ENCODE measurements around the gene ATP1A3.
"Not testable (repeated sequence)": the region's sequence is repeated elsewhere in the genome, so short reads cannot be mapped to it uniquely, and the experiment has no call there.

Gene ATP1A3

GRCh38 chr19:41993612-41994483, at the start of gene ATP1A3:
ATP1A3 (minus strand) TSS chr19:41994230; CDS start chr19:41994076, 154 bp downstream.
- peak; percentile 48 for DNase-seq

DNA sequence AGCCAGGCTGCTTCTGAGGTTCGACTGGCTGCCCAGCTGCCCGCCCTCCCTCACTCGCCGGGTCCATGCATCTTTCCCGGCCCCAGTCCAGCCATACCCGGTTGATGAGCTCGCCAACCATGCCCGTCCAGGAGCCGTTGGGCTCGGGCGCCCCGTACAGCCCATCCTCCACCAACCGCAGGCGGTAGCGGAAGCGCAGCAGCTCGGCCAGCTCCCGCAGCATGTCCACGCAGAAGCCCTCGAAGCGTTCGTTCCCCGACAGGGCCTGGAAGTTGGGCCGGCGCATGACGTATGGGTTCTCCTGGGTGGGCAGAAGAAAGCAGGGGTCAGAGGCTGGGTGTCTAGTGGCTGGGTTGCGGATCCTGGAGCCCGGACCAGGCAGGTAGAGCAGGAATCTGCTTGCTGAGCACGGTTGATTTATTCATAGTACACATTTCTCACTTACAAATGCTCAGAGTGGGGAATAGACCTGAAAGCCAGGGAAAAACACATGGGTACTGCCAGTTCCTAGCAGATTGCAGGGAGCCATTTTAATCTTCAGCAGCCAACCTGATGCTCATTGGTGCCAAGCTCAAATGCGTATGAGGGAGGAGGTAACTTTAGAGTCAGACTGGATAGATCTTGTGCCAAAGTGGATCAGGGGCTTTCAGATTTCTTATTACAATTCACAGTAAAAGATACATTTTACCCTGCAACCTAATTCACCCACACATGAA, 48.6 kb upstream of the ATP1A3 start:
- no peak for DNase-seq

- DNase-seq = not testable (repeated sequence)
Observed at GRCh38 chr19:42040491-42040890, 46.5 kb upstream of the ATP1A3 start.

- no peak for DNase-seq
Observed at GRCh38 chr19:42040031-42040430, 46.0 kb upstream of the ATP1A3 start.

- no peak for DNase-seq
Observed at GRCh38 chr19:42038666-42039065, 44.6 kb upstream of the ATP1A3 start.

GRCh38 chr19:42037649-42038048, 43.6 kb upstream of the ATP1A3 start:
- no peak for DNase-seq

DNA sequence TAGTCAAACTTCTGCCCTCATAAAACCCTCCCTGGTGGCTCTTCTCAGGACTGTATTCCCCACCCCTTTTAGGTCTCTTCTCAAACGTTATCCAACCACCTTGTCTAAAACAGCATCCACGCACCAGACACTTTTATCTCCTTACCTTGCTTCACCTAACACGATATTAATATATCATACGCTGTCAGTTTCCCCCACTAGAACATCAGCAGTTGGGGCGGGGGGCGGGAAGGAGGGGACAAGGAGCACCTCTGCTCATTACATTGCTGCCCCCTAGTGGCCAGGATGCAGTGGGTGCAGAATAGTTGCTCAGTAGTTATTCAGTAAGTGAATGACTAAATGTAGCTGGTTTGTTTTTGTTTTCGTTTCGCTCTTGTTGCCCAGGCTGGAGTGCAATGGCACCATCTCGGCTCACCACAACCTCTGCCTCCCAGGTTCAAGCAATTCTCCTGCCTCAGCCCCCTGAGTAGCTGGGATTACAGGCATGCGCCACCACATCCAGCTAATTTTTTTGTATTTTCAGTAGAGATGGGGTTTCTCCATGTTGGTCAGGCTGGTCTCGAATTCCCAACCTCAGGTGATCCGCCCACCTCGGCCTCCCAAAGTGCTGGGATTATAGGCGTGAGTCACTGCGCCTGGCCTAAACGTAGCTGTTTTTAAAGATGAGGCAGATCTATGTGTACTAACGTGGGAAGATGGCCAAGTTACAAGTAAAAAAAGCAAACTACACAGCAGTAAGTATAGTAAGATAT, 40.8 kb upstream of the ATP1A3 start:
- DNase-seq = peak; percentile 24

GRCh38 chr19:42033413-42033812, 39.4 kb upstream of the ATP1A3 start:
- no peak for DNase-seq

- no peak for DNase-seq
Observed at GRCh38 chr19:42032431-42032830, 38.4 kb upstream of the ATP1A3 start.

DNA sequence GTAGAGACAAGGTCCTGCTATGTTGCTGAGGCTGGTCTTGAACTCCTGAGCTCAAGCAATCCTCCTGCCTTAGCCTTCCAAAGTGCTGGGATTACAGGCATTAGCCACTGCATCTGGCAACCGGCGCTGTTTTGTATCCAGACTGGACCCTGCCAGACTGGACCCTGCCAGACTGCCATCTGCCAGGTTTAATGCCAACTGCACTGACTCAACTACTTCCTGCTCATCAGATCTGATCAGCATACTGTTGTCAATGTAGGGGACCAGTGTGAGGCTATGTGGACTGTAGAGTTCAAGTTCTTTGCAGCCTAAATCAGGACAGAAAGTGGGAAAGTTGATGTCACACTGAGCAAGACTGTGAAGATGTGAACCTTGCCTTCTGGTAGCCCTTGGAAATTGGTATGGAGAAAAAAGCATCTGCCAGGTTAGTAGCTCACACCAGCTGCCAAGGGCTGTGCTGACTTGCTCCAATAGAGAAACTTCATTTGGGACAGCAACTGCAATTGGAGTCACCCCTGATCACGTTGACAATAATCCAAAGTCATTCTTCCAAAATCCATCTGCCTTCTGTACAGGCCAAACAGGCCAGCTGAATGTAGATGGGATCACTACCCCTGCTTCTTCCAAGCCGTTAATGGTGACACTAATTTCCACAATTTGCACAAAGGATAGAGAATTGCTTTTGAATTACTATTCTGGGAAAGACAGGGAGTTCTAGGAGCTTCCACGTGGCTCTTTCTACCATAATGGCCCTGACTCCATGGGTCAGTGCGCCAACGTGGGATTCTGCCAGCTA, 36.8 kb upstream of the ATP1A3 start:
- no peak for DNase-seq

- DNase-seq = no peak
Observed at GRCh38 chr19:42028304-42029216, 34.5 kb upstream of the ATP1A3 start.

- DNase-seq = no peak
Observed at GRCh38 chr19:42024622-42025111, 30.6 kb upstream of the ATP1A3 start.

GRCh38 chr19:42023943-42024260, 29.9 kb upstream of the ATP1A3 start:
- no peak for DNase-seq

GRCh38 chr19:42023121-42023942, 29.3 kb upstream of the ATP1A3 start:
- no peak for DNase-seq

GRCh38 chr19:42022616-42023015, 28.6 kb upstream of the ATP1A3 start:
- DNase-seq = no peak

DNA sequence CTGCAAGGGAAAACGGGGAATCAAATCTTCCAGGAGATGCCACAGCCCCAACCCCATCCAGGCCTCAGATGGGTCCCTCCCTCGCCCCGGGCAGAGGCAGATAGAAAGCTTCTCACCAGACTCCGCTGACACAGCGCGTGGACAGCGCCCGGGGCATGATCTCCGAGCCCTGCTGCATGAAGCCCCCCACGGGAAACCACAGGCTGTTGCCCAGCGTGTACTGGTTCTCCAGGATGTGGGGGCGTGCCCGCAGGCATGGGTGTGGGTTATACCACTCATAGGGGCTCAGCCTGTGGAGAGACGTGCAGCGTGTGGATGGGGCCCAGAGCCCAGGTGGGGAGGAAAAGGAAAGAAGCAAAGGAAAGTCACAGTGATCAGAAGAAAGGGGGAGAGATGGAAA, 27.2 kb upstream of the ATP1A3 start:
- no peak for DNase-seq

GRCh38 chr19:42018503-42019193, 24.6 kb upstream of the ATP1A3 start:
- no peak for DNase-seq

DNA sequence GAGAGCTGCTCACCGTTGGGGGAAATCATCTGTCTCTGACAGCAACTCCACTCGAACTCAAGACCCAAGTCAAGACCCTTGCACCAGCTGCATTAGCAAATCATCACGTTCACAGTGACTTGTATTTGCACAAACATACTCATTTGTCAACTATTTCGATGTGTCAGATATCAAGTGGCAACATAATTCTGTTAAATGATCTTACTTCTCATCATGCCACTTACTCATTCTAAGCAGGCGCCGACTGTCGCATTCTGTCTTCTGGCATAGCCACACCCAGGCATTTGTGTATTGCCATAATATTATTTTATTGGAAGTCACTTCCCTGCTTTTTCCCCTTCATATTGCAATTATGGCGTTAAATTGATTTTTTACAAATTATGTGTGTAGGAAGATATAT, 23.0 kb upstream of the ATP1A3 start:
- no peak for DNase-seq

- not testable (repeated sequence) for DNase-seq
Observed at GRCh38 chr19:42012747-42013146, 18.7 kb upstream of the ATP1A3 start.

All from activated effector memory CD4-positive, alpha-beta T cell treated with Interleukin-2 at 50 U/mL for 16 hours (primary cell).